ENCODE measurements around the gene PRSS36.
"Not testable (repeated sequence)": the region's sequence is repeated elsewhere in the genome, so short reads cannot be mapped to it uniquely, and the experiment has no call there.

The PRSS36 gene

DNA sequence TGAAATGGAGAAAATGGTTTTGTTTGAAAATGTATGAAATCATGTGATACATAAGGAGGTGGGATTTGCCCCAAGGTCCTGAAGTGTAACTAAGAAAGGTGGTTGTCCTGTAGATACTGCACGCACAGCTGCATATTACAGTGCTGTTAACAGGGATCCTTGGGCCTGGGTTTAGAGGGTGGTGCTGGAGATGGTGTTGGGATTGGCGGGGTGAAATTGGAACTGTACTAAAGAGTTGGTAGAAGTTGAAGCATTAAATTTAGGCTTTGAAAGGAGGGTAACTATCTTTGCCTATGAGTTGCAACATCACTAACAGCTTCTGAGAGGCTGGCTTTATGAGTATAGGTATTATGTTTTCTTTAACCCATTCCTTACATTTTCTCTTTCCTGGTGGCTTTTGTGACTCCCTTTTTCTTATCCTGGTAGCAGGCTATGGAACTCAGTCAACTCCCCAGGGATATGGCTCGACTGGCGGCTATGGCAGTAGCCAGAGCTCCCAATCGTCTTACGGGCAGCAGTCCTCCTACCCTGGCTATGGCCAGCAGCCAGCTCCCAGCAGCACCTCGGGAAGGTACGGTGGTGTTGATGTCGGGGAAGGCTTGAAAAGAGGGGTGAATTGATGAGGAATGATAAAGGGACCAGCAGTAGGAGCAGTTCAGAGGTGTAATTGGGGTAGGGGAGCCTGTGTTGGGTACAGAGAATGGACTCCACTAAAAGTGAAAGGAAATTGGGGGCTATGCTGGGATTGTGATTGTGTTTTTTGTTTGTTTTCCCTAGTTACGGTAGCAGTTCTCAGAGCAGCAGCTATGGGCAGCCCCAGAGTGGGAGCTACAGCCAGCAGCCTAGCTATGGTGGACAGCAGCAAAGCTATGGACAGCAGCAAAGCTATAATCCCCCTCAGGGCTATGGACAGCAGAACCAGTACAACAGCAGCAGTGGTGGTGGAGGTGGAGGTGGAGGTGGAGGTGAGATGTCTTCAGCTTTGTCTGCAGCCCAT is 33.9 kb upstream of the PRSS36 start:
- no peak for TF ChIP-seq CTCF (IDR thresholded peaks at IDR 0.05; ENCODE audit: insufficient read depth, low read depth, low read length, missing control alignments)
- no peak for DNase-seq (ENCODE audit: low read depth)
- no peak overlapping the region for H3K4me3 ChIP-seq (ENCODE audit: low read depth, low read length)

DNA sequence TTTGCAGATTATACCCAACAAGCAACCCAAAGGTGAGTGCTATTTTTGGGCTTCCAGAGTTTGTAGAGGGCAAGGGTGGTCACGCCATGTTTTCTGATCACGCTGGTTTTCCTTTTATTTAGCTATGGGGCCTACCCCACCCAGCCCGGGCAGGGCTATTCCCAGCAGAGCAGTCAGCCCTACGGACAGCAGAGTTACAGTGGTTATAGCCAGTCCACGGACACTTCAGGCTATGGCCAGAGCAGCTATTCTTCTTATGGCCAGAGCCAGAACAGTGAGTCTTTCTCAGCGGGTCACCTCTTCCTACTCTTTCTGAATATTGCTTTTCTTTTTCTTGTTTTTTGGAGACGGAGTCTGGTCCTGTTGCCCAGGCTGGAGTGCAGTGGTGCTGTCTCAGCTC is 32.5 kb upstream of the PRSS36 start:
- DNase-seq (ENCODE audit: low read depth), result no peak
- peak overlapping the region; percentile 60 for H3K4me3 ChIP-seq (ENCODE audit: low read depth, low read length)

DNA sequence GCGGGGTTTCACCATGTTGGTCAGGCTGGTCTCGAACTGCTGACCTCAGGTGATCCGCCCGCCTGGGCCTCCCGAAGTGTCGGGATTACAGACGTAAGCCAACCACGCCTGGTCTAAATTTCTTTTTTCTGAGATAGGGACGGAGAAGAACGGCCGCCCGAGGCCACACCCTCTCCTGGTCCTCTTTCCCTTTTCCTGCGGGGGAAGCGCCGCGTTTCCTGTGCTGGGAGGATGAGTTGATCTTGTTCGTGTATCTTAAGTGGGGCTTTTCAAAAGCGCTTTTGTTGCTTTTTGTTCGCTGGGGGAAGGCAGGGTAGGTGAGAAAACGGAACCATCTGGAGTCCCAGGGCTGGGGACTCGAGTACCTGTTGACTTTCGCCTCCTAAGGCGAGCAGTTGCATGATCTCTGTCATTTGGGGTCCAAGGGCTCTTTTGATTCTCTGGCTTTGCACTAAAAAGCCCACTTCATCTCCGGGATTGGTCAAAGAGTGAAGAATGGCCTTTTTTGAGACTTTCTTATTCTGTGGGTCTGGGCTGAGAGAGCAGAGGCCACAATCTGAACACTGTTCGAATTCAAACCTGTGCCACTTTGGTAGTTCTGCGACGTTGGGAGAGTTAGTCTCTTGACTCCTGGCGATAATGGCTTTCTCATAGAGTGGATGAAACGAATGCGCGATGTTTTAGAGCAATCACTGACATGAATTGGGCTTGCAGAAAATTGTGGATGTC is 31.4 kb upstream of the PRSS36 start:
- peak overlapping the region; percentile 60 for H3K4me3 ChIP-seq (ENCODE audit: low read depth, low read length)
- DNase-seq (ENCODE audit: low read depth), result no peak
- TF ChIP-seq CTCF (IDR thresholded peaks at IDR 0.05; ENCODE audit: insufficient read depth, low read depth, low read length, missing control alignments), result no peak

More for the DNA sequence above, 32.5 kb upstream of the PRSS36 start:
- no peak for TF ChIP-seq CTCF (IDR thresholded peaks at IDR 0.05; ENCODE audit: insufficient read depth, low read depth, low read length, missing control alignments)

DNA sequence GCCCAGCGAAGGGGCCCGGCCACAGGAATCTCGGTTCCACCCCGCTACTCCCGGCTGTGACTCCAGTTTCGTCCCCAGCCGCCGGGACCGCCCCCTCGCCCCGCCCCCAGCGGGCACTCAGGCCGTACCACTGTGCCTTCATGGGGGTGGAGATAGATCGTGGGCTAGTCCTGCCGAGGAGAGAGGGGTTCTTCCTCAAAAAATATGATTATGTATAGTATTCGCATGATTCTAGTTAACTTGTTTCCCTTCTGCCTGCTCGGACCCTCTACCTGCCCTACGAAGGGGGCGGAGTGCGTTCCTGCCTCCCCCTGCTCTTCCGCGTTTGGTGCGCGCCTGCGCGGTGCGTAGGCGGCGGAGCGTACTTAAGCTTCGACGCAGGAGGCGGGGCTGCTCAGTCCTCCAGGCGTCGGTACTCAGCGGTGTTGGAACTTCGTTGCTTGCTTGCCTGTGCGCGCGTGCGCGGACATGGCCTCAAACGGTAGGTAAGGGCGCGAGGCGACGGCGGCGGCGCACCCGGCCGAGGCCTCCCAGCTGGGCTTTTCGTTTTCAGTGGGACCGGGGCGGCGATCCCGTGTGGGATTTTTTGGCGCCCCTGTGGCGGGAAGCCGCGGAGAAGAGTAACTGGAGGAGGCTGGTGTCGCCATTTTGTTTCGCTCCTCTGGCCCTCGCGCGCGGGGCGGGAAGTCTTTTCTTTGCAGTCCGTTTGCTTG is 30.0 kb upstream of the PRSS36 start, which contains the start of gene FUS:
Gene FUS, plus strand, starts transcription at position 393 of the 713 bp plus-strand sequence. Its CDS starts 76 bp downstream, at position 469.
- DNase-seq (ENCODE audit: low read depth), result peak; percentile 96
- H3K4me3 ChIP-seq (ENCODE audit: low read depth, low read length), result peak within 1 kb of the TSS; percentile 60

DNA sequence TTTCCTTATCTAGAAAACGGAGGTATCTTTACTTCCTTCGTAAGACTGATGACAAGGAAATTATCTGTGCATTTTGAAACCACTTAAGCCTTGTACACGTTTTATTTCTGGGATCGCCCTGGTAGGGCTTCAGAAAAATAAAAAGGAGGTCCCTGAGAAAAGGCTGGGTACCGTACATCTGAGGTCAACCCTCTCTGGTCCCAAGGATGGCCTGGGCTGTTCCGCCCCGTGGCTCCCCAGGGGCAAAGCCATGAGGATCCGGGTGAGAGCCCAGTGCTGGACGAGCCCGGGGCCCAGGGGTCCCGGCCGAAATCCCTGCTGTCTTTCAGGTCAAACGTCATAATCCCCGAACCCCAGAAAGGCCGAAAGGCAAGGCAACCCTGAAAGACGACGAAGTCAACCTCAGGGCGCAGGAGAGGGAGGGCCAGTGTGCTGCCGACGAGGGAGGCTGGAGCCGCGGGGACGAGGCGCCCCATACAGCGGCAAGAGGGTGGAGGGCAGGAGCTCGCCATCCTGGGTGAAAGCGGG is 29.4 kb upstream of the PRSS36 start:
- H3K4me3 ChIP-seq (ENCODE audit: low read depth, low read length), result peak overlapping the region; percentile 60
- DNase-seq (ENCODE audit: low read depth), result no peak
- no peak for TF ChIP-seq CTCF (IDR thresholded peaks at IDR 0.05; ENCODE audit: insufficient read depth, low read depth, low read length, missing control alignments)

More for the DNA sequence above, 30.0 kb upstream of the PRSS36 start, which contains the start of gene FUS:
- no peak for TF ChIP-seq CTCF (IDR thresholded peaks at IDR 0.05; ENCODE audit: insufficient read depth, low read depth, low read length, missing control alignments)

DNA sequence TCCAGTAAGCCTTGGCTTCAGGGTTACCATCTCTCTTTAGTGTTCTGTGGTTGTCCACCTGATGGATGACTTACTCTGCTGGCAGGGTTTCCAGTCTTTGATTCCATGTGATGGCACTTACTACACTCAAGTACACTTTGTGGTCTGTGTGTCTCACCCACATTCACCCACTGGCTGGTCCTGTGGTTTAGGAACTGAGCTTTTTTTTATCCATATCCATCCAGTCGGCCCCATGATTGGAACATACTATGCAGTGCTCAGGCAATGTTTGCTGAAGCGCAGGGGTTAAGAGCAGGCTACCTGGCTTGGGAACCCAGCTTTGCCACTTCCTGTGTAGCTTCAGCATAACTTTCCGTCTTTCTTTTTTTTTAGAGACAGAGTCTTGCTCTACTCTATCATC is 27.3 kb upstream of the PRSS36 start:
- H3K4me3 ChIP-seq (ENCODE audit: low read depth, low read length), result no peak overlapping the region

GRCh38 chr16:31170048-31170447 is 20.2 kb upstream of the PRSS36 start:
- not testable (repeated sequence) for H3K4me3 ChIP-seq (ENCODE audit: low read depth, low read length); DNase-seq (ENCODE audit: low read depth)

More for the DNA sequence above, 27.3 kb upstream of the PRSS36 start:
- no peak for DNase-seq (ENCODE audit: low read depth)
- no peak for TF ChIP-seq CTCF (IDR thresholded peaks at IDR 0.05; ENCODE audit: insufficient read depth, low read depth, low read length, missing control alignments)

All from GM12865 (cell line).